Hematopoietic multipotent progenitor cell treated with erythropoietin and hydrocortisone succinate and interleukin-3 and kit ligand, for 15 days (in vitro differentiated cells): Measurements from ENCODE around the gene NASP.

Experiments used
- DNase-seq: peaks from one replicate; pipeline ENCODE4 v3.0.0-alpha.2; 2015; ENCODE audit warnings: low spot score

NASP gene

GRCh38 chr1:45620588-45621500 lies 37.0 kb downstream of the NASP start:
- DNase-seq: no peak

- no peak for DNase-seq
These were observed 37.6 kb downstream of the NASP start for GRCh38 chr1:45621501-45621836.

GRCh38 chr1:45621895-45622523 lies 38.2 kb downstream of the NASP start:
- DNase-seq: no peak

GRCh38 chr1:45622524-45623394 lies 38.9 kb downstream of the NASP start:
- no peak for DNase-seq

- no peak for DNase-seq
These were observed 40.1 kb downstream of the NASP start, which contains the start of gene CCDC17 for GRCh38 chr1:45623972-45624371. Gene CCDC17 (minus strand): TSS chr1:45624054. CDS start chr1:45623909, 145 bp downstream.

GRCh38 chr1:45629035-45629434 lies 45.2 kb downstream of the NASP start:
- no peak for DNase-seq

GRCh38 chr1:45630429-45630828 lies 46.6 kb downstream of the NASP start:
- DNase-seq: no peak

GRCh38 chr1:45635211-45635610 lies 51.4 kb downstream of the NASP start:
- DNase-seq: no peak

GRCh38 chr1:45640293-45640692 lies 56.5 kb downstream of the NASP start:
- DNase-seq: no peak

GRCh38 chr1:45643321-45643720 lies 59.5 kb downstream of the NASP start:
- no peak for DNase-seq

- DNase-seq: no peak
These were observed 60.1 kb downstream of the NASP start for GRCh38 chr1:45643978-45644377.

- DNase-seq: no peak
These were observed 60.8 kb downstream of the NASP start for GRCh38 chr1:45644661-45645060.

GRCh38 chr1:45647248-45648021 lies 63.6 kb downstream of the NASP start:
- no peak for DNase-seq

- DNase-seq: no peak
These were observed 70.9 kb downstream of the NASP start for GRCh38 chr1:45654540-45655280.

GRCh38 chr1:45656573-45657226 lies 72.9 kb downstream of the NASP start:
- DNase-seq: no peak

- DNase-seq: no peak
These were observed 74.3 kb downstream of the NASP start for GRCh38 chr1:45658171-45658570.

- DNase-seq: no peak
These were observed 75.4 kb downstream of the NASP start for GRCh38 chr1:45659222-45659621.

- DNase-seq: no peak
These were observed 76.5 kb downstream of the NASP start for GRCh38 chr1:45660336-45660735.

GRCh38 chr1:45666836-45667235 lies 83.0 kb downstream of the NASP start:
- DNase-seq: no peak

- no peak for DNase-seq
These were observed 83.7 kb downstream of the NASP start for GRCh38 chr1:45667321-45668111.
